HL-60 (cell line): ENCODE data around the gene MDM2.

Experiments
- POLR2AphosphoS5 ChIP-seq: IDR thresholded peaks from 2 replicates; pipeline ENCODE4 v1.6.1; 2012; ENCODE audit warnings: low read depth
- TF ChIP-seq, protein P1 (sequence below): IDR thresholded peaks from one replicate; pipeline ENCODE4 v1.5.1; 2011; ENCODE audit warnings: low read length, control low read depth, inconsistent platforms; ENCODE audit not compliant: insufficient read depth
- TF ChIP-seq, protein P2 (sequence below): IDR thresholded peaks from 2 replicates; pipeline ENCODE4 v1.6.1; 2012; ENCODE audit warnings: low read depth; ENCODE audit not compliant: insufficient replicate concordance

DNA sequence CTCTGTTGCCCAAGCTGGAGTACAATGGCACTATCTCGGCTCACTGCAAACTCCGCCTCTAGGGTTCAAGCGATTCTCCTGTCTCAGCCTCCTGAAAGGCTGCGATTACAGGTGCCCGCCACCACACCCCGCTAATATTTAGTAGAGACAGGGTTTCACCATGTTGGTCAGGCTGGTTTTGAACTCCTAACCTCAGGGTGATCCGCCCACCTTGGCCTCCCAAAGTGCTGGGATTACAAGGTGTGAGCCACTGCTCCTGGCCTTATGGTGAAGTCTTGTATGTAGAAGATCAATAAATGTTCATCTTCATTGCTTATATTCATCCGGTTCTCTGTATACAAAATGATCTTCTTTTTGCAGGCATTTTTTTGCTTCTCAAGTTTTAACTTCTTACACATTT lies 47.8 kb downstream of the MDM2 start:
- TF ChIP-seq, protein P1, sequence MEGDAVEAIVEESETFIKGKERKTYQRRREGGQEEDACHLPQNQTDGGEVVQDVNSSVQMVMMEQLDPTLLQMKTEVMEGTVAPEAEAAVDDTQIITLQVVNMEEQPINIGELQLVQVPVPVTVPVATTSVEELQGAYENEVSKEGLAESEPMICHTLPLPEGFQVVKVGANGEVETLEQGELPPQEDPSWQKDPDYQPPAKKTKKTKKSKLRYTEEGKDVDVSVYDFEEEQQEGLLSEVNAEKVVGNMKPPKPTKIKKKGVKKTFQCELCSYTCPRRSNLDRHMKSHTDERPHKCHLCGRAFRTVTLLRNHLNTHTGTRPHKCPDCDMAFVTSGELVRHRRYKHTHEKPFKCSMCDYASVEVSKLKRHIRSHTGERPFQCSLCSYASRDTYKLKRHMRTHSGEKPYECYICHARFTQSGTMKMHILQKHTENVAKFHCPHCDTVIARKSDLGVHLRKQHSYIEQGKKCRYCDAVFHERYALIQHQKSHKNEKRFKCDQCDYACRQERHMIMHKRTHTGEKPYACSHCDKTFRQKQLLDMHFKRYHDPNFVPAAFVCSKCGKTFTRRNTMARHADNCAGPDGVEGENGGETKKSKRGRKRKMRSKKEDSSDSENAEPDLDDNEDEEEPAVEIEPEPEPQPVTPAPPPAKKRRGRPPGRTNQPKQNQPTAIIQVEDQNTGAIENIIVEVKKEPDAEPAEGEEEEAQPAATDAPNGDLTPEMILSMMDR = no peak
- TF ChIP-seq POLR2AphosphoS5 = no peak
- TF ChIP-seq, protein P2, sequence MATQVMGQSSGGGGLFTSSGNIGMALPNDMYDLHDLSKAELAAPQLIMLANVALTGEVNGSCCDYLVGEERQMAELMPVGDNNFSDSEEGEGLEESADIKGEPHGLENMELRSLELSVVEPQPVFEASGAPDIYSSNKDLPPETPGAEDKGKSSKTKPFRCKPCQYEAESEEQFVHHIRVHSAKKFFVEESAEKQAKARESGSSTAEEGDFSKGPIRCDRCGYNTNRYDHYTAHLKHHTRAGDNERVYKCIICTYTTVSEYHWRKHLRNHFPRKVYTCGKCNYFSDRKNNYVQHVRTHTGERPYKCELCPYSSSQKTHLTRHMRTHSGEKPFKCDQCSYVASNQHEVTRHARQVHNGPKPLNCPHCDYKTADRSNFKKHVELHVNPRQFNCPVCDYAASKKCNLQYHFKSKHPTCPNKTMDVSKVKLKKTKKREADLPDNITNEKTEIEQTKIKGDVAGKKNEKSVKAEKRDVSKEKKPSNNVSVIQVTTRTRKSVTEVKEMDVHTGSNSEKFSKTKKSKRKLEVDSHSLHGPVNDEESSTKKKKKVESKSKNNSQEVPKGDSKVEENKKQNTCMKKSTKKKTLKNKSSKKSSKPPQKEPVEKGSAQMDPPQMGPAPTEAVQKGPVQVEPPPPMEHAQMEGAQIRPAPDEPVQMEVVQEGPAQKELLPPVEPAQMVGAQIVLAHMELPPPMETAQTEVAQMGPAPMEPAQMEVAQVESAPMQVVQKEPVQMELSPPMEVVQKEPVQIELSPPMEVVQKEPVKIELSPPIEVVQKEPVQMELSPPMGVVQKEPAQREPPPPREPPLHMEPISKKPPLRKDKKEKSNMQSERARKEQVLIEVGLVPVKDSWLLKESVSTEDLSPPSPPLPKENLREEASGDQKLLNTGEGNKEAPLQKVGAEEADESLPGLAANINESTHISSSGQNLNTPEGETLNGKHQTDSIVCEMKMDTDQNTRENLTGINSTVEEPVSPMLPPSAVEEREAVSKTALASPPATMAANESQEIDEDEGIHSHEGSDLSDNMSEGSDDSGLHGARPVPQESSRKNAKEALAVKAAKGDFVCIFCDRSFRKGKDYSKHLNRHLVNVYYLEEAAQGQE = no peak
